Measurements from ENCODE around the gene TPRG1L. TPM values are rescaled to one million over a fixed set of nuclear protein-coding genes. Genes with fewer than 3 reads are reported as not detected.

The TPRG1L gene
- total RNA-seq, 1 experiment from 2014 or later = 21.9 TPM

DNA sequence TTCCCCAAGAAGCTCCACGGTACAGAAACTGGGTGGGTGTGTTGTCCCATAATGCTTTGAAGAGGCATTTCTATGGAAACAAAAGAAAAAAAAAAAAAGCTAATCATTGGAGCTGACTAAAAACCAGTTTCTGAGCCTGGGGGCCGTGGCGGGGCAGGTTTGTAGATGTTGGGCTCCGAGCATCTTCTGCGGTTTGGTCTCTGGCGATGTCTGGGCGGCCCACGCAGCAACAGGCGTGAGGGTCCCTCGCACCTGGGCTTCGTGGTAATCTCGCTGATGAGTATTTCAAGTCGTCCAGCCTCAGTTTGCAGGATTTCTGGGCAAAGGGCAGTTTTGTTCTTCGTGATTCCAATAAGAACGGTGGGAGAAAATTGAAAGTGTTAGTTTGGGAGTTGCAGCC lies 34.3 kb downstream of the TPRG1L start:
- H3K4me3 Mint-ChIP-seq (ENCODE audit: unreplicated experiment) = no peak overlapping the region
- no peak for DNase-seq (ENCODE audit: unreplicated experiment)
- ChIA-PET CTCF (no interaction called here), POLR2A (interaction anchor here (1.2 kb wide), 1 partner anchor 17 kb away, joined by 3 read pairs; no protein-coding TSS in a partner anchor)
- TF ChIP-seq CTCF (IDR thresholded peaks at IDR 0.05; ENCODE audit: unreplicated experiment) = no peak
- H3K4me1 Mint-ChIP-seq (ENCODE audit: insufficient read depth, unreplicated experiment) = no peaks in the 10 kb centered on the region
- BruUV-seq (replicated peaks) = no TSS peak
- H3K27ac Mint-ChIP-seq (ENCODE audit: low read depth, unreplicated experiment) = no peak overlapping the region
- H3K27me3 Mint-ChIP-seq (ENCODE audit: insufficient read depth, unreplicated experiment) = no peaks in the 10 kb centered on the region
- H3K36me3 Mint-ChIP-seq (ENCODE audit: insufficient read depth, unreplicated experiment) = no peaks in the 10 kb centered on the region
- intact Hi-C loops (cut with micrococcal nuclease) = no loop called here
- H3K9me3 Mint-ChIP-seq (ENCODE audit: unreplicated experiment) = no peaks in the 10 kb centered on the region

DNA sequence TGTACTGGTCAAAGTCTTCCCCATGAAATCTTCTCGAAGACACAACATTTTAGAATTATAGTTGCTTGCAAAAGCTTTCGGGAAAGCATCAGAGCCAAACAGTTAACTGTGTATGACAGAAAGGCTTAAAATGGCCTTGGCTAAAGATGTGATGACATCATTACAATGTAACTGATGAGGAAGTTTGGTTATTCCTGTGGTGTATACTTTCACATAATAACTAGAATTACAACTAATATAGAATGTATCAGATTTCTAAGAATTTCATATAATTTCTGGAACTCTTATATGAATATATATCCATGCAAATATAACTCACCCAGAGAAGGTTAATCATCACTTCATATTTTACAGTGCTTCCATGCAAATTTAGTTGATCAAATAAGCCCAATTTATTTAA lies 35.9 kb downstream of the TPRG1L start:
- H3K9me3 Mint-ChIP-seq (ENCODE audit: unreplicated experiment) = no peaks in the 10 kb centered on the region
- ChIA-PET POLR2A (no interaction called here), CTCF (no interaction called here)
- no peaks in the 10 kb centered on the region for H3K27me3 Mint-ChIP-seq (ENCODE audit: insufficient read depth, unreplicated experiment)
- no peak for DNase-seq (ENCODE audit: unreplicated experiment)
- BruUV-seq (replicated peaks) = no TSS peak
- H3K4me3 Mint-ChIP-seq (ENCODE audit: unreplicated experiment) = no peak overlapping the region
- no peaks in the 10 kb centered on the region for H3K4me1 Mint-ChIP-seq (ENCODE audit: insufficient read depth, unreplicated experiment)
- no peaks in the 10 kb centered on the region for H3K36me3 Mint-ChIP-seq (ENCODE audit: insufficient read depth, unreplicated experiment)
- intact Hi-C loops (cut with micrococcal nuclease) = no loop called here
- no peak overlapping the region for H3K27ac Mint-ChIP-seq (ENCODE audit: low read depth, unreplicated experiment)
- TF ChIP-seq CTCF (IDR thresholded peaks at IDR 0.05; ENCODE audit: unreplicated experiment) = no peak

DNA sequence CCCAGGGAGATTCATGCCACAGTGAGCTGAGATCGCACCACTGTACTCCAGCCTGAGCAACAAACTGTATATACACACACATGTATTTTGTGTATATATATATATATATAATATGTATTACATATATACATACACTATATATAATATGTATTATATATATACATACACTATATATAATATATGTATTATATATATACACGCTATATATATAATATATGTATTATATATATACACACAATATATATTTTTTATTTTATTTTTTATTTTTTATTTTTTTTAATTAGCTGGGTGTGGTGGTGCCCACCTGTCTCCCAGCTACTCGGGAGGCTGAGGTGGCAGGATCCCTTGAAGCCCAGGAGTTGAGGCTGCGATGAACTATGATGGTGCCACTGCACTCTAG lies 36.8 kb downstream of the TPRG1L start:
- intact Hi-C loops (cut with micrococcal nuclease) = no loop called here
- TF ChIP-seq CTCF (IDR thresholded peaks at IDR 0.05; ENCODE audit: unreplicated experiment) = no peak
- no TSS peak for BruUV-seq (replicated peaks)

GRCh38 chr1:3662080-3662671 lies 37.4 kb downstream of the TPRG1L start:
- H3K9me3 Mint-ChIP-seq (ENCODE audit: unreplicated experiment) = no peaks in the 10 kb centered on the region
- H3K4me3 Mint-ChIP-seq (ENCODE audit: unreplicated experiment) = no peak overlapping the region
- H3K36me3 Mint-ChIP-seq (ENCODE audit: insufficient read depth, unreplicated experiment) = no peaks in the 10 kb centered on the region
- ChIA-PET POLR2A (no interaction called here), CTCF (interaction anchor here (1.1 kb wide), 1 partner anchor 8 kb away, joined by 4 read pairs; no protein-coding TSS in a partner anchor)
- H3K27me3 Mint-ChIP-seq (ENCODE audit: insufficient read depth, unreplicated experiment) = no peaks in the 10 kb centered on the region
- BruUV-seq (replicated peaks) = no TSS peak
- intact Hi-C loops (cut with micrococcal nuclease) = no loop called here
- no peak overlapping the region for H3K27ac Mint-ChIP-seq (ENCODE audit: low read depth, unreplicated experiment)
- TF ChIP-seq CTCF (IDR thresholded peaks at IDR 0.05; ENCODE audit: unreplicated experiment) = no peak
- DNase-seq (ENCODE audit: unreplicated experiment) = no peak
- no peaks in the 10 kb centered on the region for H3K4me1 Mint-ChIP-seq (ENCODE audit: insufficient read depth, unreplicated experiment)

More for the DNA sequence above, 36.8 kb downstream of the TPRG1L start:
- Mint-ChIP-seq H3K36me3 (ENCODE audit: insufficient read depth, unreplicated experiment) (no peaks in the 10 kb centered on the region), H3K4me1 (ENCODE audit: insufficient read depth, unreplicated experiment) (no peaks in the 10 kb centered on the region), H3K9me3 (ENCODE audit: unreplicated experiment) (no peaks in the 10 kb centered on the region), H3K27me3 (ENCODE audit: insufficient read depth, unreplicated experiment) (no peaks in the 10 kb centered on the region), H3K27ac (ENCODE audit: low read depth, unreplicated experiment) (no peak overlapping the region), H3K4me3 (ENCODE audit: unreplicated experiment) (no peak overlapping the region)
- POLR2A ChIA-PET = no interaction called here
- DNase-seq (ENCODE audit: unreplicated experiment) = no peak
- CTCF ChIA-PET = interaction anchor here (0.6 to 1.1 kb wide), 2 partner anchors 7 to 63 kb away, joined by 3 to 4 read pairs; no protein-coding TSS in a partner anchor

Measured in MCF 10A (cell line).